Loucy (cell line): Measurements from ENCODE around the gene FAM151A.

Experiments used
- CTCF ChIP-seq: fragments of 200-600 bp; sonication (generic); conservative IDR thresholded peaks from 2 replicates; pipeline ENCODE4 v1.5.1; 2014; ENCODE audit warnings: mild to moderate bottlenecking, antibody characterized with exemption, low read length
- EZH2phosphoT487 ChIP-seq: fragments of 200-600 bp; IDR thresholded peaks from 2 replicates; pipeline ENCODE4 v1.6.1; 2018; ENCODE audit warnings: antibody characterized with exemption, mild to moderate bottlenecking, moderate library complexity, borderline replicate concordance

GRCh38 chr1:54667797-54668196, 44.5 kb upstream of the FAM151A start:
- no peak for TF ChIP-seq CTCF
- TF ChIP-seq EZH2phosphoT487 = no peak
